ENCODE data around the gene SLC22A31.
A peak's percentile ranks its signal among the peaks of the same experiment; 100 is the strongest.
"Not testable (repeated sequence)": the region's sequence is repeated elsewhere in the genome, so short reads cannot be mapped to it uniquely, and the experiment has no call there.

SLC22A31 gene

DNA sequence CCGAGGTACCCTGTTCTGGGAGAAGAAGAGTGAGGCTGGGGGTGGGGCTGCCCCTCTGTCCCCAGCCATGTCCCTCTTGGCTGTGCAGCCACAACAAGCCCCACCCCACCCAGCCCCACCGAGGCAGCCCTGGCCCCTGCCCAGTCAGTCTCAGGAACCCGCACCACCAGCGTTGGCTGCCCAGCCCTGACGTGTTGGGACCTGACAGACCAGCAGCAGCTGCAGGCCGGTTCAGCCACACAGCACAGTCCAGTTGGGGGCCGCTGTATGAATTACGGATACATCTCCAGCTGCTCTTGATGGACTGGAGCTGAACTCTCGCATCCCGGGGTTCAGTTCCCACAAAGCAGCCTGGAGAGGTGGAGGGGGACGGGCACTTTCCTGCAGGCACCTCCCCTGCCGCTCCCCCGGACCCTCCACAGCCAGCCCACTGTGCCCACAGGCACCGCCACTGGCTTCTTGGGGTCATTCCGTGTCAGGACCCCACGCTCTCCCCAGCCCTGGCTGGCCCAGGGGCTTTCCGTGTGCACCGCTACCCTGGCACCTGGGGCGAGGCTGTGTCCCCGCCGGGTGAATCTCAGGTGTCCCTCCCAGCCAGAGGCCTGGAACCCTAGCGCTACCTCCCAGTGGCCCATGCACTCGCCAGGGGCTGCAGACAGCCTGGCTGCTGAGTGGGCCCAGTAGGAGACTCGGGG, 21.7 kb downstream of the SLC22A31 start:
- no peak for DNase-seq

GRCh38 chr16:89177501-89177900, 22.8 kb downstream of the SLC22A31 start:
- no peak for DNase-seq

GRCh38 chr16:89176717-89177116, 23.6 kb downstream of the SLC22A31 start:
- DNase-seq = no peak

GRCh38 chr16:89176147-89176690, 24.1 kb downstream of the SLC22A31 start:
- DNase-seq = no peak

- DNase-seq = peak; percentile 28
These were observed 24.8 kb downstream of the SLC22A31 start for GRCh38 chr16:89175280-89176146.

GRCh38 chr16:89174877-89175276, 25.5 kb downstream of the SLC22A31 start:
- DNase-seq = no peak

- DNase-seq = no peak
These were observed 26.1 kb downstream of the SLC22A31 start for GRCh38 chr16:89174055-89174827.

DNA sequence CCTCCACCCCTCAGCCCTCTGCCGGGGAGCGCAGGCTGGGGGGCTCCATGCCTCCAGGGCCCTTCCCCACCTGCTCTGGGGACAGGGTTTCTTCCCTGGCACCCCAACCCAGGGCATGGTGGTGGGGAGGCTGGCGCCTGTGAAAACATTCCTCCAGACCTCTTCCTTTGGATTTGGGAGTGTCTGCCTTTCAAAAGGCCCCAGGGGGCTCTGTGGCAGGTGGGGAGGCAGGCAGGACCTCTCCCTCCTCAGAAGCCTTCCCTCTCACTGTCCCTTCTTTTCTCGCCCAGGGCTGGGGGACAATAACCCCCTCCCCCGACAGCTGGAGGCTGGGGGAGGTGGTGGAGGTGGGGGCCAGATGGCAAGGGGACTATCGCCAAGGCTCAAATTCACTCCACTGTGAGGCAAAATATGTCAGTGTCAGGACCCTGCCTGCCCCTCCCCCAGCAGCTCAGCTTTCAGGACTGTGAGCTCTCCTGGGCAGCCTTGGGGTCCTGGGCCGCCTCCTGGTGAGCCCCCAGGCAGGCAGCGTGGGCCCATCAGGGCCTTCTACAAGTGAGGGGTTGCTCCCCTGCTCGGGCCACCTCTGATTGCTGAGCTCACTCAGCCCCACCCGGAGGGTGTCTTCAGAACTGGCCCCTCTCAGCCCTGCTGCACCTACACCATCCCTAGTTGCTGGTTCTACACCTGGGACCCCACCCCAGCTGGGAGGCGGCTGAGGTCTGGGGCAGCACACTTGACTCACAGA, 27.0 kb downstream of the SLC22A31 start:
- DNase-seq = peak; percentile 65

DNA sequence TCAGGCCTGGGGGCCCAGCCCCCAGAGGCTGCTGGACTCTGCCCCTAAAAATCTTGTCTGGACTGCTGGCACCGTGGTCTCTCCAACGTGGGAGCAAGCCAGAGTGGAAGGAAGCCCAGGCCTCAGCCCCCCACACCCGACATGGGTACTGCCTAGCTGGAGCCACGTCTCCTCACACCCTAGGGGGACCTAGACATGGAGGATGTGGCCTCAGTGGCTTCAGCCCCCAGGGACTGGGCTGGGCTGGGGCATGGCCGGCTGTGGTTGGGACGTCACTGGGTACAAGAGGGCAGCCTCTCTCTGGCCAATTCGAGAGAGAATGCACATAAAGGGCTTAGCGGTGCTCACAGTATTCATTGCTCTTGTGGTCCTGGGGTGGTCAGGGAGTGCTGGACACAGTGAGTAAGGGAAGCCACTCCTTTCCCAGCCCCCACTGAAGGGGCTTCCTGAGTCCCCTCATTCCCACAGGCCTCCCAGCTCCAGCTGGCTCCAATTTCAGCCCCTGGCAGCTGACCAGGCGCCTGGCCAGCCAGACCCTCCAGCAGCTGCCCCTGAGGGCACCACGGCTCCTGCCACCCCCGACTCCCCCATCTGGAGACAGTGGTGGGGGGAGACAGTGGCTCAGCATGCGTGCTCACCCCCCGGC, 27.7 kb downstream of the SLC22A31 start:
- DNase-seq = no peak

DNA sequence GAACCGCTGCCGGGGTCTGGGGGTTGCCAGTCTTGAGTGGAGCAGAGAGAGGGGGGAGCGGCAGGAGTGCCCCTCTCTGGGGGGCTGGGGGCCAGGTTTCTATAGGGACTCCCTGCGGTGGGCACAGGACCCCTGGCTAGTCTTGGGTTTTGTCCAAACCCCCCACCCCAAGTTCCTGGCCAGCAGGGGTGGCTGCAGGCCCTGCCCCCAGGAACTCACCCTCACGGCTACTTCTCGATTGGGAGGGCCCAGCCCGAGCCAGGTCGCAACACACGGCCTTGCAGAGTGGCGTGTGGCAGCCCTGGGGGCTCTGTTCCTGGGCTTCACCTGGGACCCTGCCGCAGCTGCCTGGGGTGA, 28.2 kb downstream of the SLC22A31 start:
- no peak for DNase-seq

DNA sequence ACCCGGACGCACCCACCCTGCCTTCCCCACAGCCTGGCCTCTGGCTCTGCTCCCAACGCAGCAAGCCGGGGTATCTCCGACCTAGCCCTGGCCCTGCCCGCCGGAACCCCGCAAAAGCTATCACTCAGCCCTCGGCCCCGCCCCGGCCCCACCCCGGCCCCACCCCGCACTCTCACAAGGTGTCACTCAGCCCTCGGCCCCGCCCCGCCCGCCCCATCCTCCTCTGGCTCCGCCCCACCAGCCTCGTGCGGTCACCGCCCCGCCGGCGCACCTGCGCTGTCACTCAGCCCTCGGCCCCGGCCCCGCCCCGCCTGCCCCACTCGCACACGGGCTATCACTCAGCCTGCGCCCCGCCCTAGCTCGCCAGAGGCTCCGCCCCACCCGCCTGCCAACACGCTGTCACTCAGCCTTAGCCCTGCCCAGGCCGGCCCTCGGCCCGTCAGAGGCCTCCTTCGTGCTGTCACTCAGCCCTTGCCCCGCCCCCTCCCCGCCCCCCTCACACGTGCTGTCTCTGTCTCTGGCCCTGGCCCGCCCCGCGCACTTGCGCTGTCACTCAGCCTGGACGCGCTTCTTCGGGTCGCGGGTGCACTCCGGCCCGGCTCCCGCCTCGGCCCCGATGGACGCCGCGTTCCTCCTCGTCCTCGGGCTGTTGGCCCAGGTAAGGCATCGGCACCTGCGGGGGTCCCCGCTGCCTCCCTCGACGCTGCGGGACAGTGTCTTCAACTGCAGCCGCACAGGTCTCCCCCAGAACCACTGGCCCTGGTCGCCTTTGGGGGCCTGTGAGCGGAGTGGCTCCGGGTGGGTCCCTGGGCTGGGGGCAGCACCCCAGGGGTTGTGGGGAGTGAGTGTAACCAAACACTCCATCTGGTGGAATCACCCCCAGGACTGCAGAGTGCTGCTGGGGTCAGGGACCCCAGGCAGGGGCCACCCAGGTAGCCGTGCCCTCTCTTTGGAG, 28.8 kb downstream of the SLC22A31 start, which contains the start of gene CDH15:
TSS of gene CDH15 (plus strand) at position 533 of the 955 bp plus-strand sequence. CDS start at position 617, 84 bp downstream.
- DNase-seq = peak; percentile 97

- DNase-seq = peak; percentile 37
These were observed 29.8 kb downstream of the SLC22A31 start for GRCh38 chr16:89170346-89171215.

- DNase-seq = no peak
These were observed 30.6 kb downstream of the SLC22A31 start for GRCh38 chr16:89169778-89170177.

- DNase-seq = peak; percentile 32
These were observed 31.8 kb downstream of the SLC22A31 start for GRCh38 chr16:89168381-89169189.

- peak; percentile 88 for DNase-seq
These were observed 32.9 kb downstream of the SLC22A31 start for GRCh38 chr16:89167425-89167941.

DNA sequence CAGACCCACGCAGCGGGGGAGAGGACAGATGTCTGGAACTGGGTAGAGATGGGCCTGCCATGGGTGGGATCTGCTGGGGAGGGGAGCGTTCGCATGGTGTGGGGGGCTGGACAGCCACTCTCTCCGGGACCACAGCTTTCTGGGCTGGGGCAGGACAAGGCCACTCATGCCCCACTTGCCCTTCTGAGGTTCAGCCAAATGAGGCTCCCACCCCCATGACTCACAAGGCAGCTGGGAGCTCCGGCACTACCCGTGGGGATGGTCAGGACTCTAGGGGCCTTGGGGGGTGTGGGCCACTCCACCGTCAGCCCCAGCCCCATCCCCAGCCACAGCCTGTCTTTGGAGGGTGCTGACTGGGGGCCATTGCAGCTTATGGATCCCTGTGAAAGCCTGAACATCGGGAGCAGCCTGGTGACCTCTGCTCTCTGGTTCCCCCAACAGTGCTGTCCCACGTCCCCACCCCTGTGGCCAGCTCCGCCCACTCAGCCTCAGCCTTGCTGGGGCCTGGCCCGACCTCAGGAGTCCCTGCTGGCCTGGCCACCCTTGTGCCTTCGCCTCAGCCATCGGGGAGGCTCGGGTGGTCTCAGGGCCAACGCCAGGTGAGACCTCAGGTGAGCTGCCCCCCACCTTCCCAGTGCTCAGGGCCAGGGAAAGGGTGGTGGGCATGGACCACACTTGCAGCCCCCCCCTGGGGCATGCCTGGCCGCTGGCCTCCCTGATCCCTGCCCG, 33.5 kb downstream of the SLC22A31 start:
- no peak for DNase-seq

DNA sequence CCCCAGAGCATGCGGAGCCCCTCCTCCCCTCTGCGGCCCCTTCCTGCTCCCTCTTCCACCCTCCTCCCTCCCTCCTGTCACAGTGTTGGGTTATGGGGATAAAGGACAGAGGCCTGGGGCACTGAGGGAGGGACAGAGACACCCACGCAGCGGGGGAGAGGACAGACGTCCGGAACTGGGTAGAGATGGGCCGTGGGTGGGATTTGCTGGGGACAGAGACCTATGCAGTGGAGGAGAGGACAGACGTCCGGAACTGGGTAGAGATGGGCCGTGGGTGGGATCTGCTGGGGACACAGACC, 34.7 kb downstream of the SLC22A31 start:
- not testable (repeated sequence) for DNase-seq
